ENCODE data around the gene SULT1A3.
"Not testable (repeated sequence)": the region's sequence is repeated elsewhere in the genome, so short reads cannot be mapped to it uniquely, and the experiment has no call there.

The SULT1A3 gene

DNA sequence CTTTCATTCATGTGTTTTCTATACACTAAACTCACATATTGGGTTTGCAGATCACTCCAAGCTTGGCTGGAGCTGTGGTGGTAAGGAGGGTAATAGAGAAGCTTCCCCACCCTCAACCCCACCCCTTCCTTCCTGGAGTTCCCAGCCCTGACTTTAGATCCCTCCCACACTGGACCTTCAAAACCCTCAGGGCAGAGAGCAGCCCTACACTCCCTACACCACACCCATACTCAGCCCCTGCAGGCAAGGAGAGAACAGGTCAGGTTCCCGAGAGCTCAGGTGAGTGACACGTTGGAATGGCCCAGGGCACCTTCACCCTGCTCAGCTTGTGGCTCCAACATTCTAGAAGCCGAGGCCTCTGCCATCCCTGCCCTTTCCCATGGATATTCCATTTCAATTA is at the start of gene SULT1A3:
Gene SULT1A3 (plus strand): TSS at position 207 of the 400 bp plus-strand sequence. CDS start 1,474 bp downstream, outside the sequence.
- DNase-seq (ENCODE audit: low read depth), result not testable (repeated sequence)

DNA sequence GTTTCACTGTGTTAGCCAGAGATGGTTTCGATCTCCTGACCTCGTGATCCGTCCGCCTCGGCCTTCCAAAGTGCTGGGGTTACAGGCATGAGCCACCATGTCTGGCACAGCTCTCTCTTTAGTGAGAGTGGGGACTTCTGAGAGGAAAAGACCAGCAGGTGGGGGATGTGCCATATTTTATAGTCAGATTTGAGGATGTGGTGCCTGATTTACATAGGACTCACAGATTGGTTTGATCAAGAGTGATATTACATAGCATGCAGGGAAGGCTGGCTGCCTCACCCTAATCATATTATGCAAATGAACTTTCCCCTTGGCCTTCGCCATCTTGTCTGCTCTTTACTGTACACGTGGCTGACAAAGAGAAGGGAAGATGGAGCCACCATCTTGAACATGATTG is 48.0 kb upstream of the SULT1A3 start:
- no peak for DNase-seq (ENCODE audit: low read depth)

DNA sequence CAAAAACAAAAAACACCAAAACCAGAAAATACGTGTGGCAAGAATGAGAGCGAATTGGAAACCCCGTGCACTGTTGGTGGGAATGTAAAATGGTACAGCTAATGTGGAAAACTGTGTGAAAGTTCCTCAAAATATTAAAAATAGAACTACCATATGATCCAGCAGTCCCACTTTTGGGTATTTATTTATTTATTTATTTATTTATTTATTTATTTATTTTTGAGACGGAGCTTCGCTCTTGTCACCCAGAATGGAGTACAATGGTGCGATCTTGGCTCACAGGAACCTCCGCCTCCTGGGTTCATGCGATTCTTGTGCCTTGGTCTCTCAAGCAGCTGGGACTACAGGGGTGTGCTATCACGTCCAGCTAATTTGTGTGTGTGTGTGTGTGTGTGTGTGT is 46.5 kb upstream of the SULT1A3 start:
- DNase-seq (ENCODE audit: low read depth), result no peak

DNA sequence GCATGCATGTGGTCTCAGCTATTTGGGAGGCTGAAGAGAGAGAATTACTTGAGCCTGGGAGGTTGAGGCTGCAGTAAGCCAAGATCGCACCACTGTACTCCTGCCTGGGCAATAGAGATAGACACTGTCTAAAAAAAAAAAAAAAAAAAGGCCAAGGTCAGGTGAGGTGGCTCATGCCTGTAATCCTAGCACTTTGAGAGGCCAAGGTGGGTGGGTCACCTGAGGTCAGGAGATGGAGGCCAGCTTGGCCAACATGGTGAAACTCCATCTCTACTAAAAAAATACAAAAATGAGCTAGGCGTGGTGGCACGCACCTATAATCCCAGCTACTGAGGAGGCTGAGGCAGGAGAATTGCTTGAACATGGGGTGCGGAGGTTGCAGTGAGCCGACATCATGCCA is 43.9 kb upstream of the SULT1A3 start:
- DNase-seq (ENCODE audit: low read depth), result no peak

DNA sequence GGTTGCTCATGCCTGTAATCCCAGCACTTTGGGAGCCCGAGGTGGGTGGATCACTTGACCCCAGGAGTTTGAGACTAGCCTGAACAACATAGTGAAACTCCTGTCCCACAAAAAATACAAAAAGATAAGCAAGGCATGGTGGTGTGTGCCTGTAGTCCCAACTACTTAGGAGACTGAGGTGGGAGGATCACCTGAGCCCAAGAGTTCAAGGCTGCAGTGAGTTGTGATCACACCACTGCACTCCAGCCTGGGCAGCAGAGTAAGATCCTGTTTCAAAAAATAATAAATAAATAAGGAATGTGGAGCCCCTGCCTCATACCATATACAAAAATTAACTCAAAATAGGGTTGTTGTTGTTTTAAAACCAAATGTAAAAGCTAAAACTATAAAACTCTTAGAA is 41.8 kb upstream of the SULT1A3 start:
- DNase-seq (ENCODE audit: low read depth), result no peak

DNA sequence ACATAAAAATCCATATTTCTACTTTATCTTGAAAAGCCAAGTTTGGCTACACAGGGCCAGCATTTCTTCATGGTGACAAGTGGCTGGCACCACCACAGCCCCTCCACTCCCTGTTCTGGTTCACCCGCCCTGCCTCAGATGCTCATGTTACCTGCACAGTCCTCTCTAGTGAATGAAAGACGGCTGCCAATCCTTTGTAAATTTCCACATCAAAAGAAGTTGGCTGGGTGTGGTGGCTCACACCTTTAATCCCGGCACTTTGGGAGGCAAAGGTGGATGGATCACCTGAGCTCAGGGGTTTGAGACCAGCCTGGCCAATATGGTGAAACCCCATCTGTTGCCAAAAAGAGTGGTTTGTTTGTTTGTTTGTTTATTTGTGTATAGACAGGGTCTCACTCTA is 35.5 kb upstream of the SULT1A3 start:
- no peak for DNase-seq (ENCODE audit: low read depth)

DNA sequence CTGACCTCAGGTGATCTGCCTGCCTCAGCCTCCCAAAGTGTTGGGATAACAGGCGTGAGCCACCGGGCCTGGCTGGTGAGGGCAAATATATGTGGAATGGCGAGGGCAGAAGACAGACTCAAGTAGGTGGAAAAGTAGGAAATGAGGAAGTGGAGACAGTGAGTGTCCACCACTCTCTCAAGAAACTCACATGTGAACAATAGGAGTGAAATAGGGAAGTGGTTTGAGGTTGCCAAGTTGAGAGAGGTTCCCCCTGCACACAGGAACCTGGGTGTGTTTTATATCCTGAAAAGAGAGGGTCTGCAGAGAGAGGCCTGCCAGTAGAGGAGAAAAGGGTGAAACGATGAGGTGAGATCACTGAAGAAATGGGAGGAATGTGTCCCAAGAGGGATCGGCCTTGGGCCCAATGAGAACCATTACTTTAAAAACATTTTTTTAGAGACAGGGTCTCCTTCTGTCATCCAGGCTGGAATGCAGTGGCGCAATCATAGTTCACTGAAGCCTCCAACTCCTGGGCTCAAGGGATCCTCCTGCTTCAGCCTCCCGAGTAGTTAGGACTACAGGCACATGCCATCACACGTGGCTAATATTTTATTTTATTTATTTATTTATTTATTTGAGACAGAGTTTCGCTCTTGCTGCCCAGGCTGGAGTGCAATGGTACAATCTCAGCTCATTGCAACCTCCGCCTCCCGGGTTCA is 32.7 kb upstream of the SULT1A3 start:
- no peak for DNase-seq (ENCODE audit: low read depth)

DNA sequence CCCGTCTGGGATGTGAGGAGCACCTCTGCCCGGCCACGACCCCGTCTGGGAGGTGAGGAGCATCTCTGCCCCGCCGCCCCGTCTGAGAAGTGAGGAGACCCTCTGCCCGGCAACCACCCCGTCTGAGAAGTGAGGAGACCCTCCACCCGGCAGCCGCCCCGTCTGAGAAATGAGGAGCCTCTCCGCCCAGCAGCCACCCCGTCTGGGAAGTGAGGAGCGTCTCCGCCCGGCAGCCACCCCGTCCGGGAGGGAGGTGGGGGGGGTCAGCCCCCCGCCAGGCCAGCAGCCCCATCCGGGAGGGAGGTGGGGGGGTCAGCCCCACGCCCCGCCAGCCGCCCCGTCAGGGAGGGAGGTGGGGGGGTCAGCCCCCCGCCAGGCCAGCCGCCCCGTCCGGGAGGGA is 30.3 kb upstream of the SULT1A3 start:
- DNase-seq (ENCODE audit: low read depth), result not testable (repeated sequence)

DNA sequence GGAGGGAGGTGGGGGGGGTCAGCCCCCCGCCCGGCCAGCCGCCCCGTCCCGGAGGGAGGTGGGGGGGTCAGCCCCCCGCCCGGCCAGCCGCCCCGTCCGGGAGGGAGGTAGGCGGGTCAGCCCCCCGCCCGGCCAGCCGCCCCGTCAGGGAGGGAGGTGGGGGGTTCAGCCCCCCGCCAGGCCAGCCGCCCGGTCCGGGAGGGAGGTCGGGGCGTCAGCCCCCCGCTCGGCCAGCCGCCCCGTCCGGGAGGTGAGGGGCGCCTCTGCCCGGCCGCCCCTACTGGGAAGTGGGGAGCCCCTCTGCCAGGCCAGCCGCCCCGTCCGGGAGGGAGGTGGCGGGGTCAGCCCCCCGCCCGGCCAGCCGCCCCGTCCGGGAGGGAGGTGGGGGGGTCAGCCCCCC is 29.6 kb upstream of the SULT1A3 start:
- not testable (repeated sequence) for DNase-seq (ENCODE audit: low read depth)

DNA sequence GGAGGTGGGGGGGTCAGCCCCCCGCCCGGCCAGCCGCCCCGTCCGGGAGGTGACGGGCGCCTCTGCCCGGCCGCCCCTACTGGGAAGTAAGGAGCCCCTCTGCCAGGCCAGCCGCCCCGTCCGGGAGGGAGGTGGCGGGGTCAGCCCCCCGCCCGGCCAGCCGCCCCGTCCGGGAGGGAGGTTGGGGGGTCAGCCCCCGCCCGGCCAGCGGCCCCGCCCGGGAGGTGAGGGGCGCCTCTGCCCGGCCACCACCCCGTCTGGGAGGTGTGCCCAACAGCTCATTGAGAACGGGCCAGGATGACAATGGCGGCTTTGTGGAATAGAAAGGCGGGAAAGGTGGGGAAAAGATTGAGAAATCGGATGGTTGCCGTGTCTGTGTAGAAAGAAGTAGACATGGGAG is 28.9 kb upstream of the SULT1A3 start:
- DNase-seq (ENCODE audit: low read depth), result not testable (repeated sequence)

DNA sequence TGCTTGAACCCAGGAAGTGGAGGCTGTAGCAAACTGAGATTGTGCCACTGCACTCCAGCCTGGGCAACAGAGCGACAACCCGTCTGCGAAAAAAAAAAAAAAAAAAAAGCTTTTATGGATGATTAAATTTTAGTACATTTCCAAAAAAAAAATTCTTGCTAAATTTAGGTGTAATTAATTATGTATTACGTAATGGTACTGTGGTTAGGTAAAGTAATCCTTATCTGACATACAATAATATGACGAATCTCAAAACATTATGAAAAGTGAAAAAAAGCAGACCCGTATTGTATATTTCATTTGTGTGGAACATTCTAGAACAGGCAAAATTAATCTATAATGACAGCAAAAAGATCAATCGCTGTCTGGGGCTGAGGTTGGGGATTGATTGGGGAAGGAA is 26.0 kb upstream of the SULT1A3 start:
- no peak for DNase-seq (ENCODE audit: low read depth)

DNA sequence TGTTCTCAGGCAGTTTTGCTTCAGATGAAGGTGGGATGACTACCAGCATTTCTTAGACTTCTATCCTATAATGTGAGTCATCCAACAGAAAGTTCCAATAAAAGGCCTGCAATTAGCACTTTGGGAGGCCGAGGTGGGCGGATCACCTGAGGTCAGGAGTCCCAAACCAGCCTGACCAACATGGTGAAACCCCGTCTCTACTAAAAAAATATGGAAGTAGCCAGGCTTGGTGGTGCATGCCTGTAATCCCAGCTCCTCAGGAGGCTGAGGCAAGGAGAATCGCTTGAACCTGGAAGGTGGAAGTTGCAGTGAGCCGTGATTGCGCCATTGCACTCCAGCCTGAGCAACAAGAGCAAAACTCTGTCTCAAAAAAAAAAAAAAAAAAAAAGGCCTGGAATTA is 22.2 kb upstream of the SULT1A3 start:
- DNase-seq (ENCODE audit: low read depth), result not testable (repeated sequence)

DNA sequence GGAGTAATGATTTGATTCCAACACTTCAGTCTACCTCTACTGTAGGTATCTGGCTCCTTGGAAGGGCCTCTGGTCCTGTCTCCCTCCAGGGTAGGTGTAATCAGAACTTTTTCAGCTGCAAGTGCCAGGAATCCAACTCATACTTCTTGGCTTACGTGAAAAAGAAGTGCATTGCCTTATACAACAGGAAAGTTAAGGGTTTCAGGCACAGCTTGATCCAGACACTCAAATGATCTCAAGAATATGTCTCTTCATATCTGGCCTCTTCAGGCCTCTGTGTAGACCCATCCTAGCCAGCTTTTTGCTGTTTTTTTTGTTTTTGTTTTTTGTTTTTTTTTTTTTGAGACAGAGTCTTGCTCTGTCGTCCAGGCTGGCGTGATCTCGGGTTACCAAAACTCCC is 19.9 kb upstream of the SULT1A3 start:
- no peak for DNase-seq (ENCODE audit: low read depth)

DNA sequence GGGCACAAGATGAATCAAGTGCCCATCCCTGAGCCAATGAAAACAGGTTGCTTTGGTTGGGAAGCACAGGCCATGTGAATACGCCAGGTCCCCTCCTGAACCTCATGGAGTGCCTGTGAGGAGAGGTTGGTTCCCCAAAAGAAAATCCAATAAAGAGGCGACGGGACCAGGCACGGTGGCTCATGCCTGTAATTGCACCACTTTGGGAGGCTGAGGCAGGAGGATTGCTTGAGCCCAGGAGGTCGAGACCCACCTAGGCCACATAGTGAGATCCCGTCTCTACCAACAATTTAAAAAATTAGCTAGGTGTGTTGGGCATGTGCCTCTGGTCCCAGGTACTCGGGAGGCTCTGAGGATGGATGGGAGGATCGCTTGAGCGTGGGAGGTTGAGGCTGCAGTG is 19.1 kb upstream of the SULT1A3 start:
- DNase-seq (ENCODE audit: low read depth), result no peak

DNA sequence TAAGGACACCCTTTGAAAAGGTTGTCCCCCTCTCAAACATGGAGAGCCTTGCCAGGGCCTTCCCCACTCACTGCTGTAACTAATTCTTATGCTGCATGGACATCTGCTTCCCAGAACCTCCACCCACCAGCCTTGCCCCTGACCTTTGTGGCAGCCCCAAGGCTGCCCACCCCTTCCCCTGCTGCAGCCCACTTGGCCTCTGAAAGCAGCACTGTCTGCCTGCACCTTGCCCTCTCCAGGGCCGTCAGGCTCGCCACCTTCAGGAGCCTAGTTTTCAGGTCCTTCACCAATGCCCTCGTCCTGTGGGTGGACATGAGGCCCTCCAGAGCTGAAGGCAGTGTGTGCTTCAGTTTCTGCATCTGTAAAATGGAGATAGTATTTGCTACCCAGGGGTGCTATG is 18.3 kb upstream of the SULT1A3 start:
- DNase-seq (ENCODE audit: low read depth), result no peak

DNA sequence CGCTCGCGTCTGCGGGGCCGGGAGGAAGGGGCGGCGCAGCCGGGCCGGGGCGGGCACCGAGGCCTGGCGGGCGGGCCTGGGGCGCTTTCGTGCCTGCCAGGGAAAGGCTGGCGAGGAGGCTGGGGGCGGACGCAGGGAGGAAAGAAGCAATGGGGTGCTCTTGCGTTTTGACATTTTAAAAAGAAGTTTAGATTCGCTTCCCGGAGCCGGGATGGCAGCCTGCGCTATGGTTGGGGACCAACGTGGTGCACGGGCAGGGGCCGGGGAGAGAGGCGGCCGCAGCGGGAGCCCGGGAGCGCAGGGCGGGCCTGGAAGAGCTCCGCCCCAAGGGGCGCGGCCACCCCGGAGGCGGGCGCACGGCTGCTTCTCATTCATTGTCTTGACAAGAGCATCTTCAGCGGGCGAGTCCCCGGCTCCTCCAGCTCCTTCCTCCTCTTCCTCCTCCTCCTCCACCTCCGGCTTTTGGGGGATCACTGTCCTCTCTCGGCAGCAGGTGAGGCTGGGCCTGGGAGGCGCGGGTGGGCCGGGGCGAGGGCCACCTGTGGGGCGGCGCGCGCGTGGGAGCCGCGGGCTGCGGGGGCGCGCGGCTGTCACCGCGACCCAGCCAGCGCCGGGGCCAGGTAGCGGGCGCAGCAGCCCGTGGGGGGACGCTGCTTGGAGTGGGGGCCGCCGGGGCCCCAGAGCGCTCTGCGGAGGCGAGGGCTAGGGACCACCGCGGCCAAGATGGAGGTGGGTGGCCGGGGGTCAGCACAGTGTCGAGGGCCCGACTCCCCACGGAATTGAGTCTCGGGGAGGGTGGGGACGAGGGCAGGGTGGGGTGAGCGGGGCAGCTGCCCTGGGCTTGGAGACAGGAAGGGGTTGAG is 15.6 kb upstream of the SULT1A3 start, which contains the start of gene CORO1A:
Gene CORO1A (plus strand): TSS at position 370 of the 863 bp plus-strand sequence. CDS start 1,608 bp downstream, outside the sequence.
- DNase-seq (ENCODE audit: low read depth), result peak; percentile 75

DNA sequence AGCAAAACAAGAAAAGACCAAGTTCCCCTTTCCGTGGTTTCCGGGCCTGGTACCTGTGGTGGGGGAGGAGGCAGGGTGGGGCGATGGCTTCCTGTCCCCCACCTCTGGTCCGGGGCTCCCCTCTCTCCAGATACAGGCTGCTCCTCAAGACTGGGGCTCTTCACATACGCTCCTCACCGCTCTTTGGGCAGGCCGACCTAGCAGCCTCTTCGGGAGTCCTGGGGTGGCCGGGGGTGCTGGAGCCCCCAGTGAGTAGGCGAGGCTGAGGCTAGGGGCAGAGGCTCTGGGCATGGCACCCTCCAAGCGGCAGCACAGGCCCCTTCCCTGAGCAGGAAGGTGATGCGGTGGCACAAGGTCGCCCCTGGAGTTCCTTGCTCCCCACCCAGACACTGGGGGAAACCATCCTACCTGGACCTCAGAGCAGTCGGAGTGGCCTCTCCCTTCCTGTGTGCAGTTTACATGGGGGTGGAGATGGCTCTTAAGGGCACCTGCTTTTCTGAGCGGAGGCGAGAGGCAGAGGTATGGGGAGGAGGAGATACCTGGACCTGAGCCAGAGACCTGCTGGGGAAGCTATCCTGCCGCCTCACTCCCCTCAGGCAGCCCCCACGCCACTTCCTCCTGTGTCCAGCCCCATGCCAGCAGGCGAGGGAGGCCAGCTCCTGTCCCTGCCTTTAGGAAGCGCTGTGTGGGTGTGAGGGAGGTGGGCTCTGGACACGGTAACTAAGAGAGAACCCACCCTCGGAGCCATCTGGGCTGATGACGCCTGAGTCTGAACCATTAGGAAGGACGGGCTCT is 14.8 kb upstream of the SULT1A3 start:
- DNase-seq (ENCODE audit: low read depth), result peak; percentile 52

DNA sequence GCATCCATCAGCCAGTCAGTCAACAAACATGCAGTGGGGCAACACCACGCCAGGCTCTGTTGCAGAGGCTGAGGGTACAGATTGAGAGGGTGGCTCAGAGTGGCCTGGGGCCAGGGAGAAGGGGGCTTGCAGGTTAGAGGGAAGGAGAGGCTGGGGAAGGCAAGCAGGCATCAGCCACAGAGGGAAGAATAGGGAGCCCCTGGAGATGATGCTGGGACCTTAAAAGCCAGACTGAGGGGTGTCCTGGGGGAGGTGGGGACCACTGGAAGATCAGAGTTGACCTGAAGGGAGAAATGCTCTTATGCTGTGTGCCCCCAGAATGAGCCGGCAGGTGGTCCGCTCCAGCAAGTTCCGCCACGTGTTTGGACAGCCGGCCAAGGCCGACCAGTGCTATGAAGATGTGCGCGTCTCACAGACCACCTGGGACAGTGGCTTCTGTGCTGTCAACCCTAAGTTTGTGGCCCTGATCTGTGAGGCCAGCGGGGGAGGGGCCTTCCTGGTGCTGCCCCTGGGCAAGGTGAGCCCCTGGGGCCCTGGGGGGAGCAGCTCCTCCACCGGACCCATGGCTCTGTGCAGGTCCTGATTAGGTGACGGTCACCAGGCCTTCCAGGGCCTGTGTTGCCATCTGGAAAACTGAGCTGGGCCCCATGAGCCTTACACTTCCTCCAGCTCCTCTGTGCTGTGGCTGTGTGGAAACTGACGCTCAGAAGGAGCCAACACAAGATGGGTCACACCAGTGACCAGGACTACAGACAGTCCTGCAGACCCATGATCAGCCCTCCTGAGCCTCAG is 14.0 kb upstream of the SULT1A3 start:
- DNase-seq (ENCODE audit: low read depth), result peak; percentile 2

DNA sequence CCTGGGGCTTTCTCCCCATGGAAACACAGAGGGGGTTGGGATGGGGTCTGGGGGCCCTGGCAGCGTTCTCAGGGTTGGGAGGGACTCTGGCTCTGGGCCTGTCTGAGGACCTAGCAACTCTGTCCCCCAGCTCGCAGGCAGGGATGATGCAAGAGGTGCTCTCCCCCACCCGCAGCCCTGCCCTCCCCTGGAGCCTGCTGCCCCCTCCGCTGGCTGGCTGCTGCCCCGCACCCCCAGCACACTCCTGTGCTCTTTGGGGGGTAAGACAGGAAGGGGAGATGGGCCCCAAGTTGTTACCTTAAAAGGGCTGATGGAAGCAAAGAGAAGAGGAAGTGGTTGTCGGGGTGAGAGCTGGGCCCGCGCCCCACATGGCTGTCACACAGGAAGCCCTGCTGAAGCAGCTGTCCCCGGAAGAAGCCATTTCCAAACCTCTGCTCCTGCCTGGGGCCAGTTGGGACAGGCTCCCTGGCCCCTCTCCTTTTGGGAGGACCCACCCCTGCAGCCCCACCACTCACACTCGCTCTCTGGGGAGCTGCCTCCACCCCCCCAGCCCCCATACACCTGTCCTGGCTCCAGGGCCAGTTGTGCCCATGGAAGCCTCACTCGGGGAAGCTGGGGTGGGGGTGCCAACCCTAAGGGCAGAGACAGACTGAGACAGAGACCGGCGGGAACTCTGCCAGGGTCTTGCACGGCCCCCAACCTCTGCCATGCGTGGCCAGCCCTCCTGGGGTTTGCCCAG is 13.2 kb upstream of the SULT1A3 start:
- peak; percentile 61 for DNase-seq (ENCODE audit: low read depth)

DNA sequence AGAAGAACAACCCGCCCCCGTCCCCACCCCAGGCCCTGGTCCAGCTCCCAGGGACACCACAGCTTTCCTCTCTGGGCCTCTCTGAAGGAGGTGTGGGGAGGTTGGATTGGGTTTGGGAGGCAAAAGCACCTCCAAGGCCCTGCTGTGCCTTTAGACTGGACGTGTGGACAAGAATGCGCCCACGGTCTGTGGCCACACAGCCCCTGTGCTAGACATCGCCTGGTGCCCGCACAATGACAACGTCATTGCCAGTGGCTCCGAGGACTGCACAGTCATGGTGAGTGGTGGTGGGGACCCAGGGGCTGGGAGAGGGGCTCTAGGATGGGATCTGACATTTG is 12.6 kb upstream of the SULT1A3 start:
- DNase-seq (ENCODE audit: low read depth), result no peak

Data from activated T-helper 9 cell treated with anti-CD3 and anti-CD28 coated beads, Interleukin-2, amount 50 U/mL, for 16 hours (primary cell).